KMS-11 (cell line): ENCODE results near the gene HIGD2B.

Source experiments
- H2AFZ ChIP-seq: fragments of 200-600 bp; sonication (generic); 2 replicates; pipeline ENCODE4 v1.6.1; 2016; ENCODE audit warnings: antibody characterized with exemption, mixed run types, low read depth
- H3K27ac ChIP-seq: fragments of 200-600 bp; sonication (generic); 2 replicates; pipeline ENCODE4 v1.6.1; 2016; ENCODE audit warnings: mild to moderate bottlenecking, mixed run types
- H3K27me3 ChIP-seq: fragments of 200-600 bp; sonication (generic); 2 replicates; pipeline ENCODE4 v1.6.1; 2017; ENCODE audit warnings: mild to moderate bottlenecking, low read depth, mixed run types, moderate library complexity; ENCODE audit not compliant: insufficient read depth
- H3K36me3 ChIP-seq: fragments of 200-600 bp; sonication (generic); 2 replicates; pipeline ENCODE4 v1.6.1; 2017; ENCODE audit warnings: mild to moderate bottlenecking, mixed run types; ENCODE audit not compliant: insufficient read depth
- H3K4me1 ChIP-seq: fragments of 200-600 bp; sonication (generic); 2 replicates; pipeline ENCODE4 v1.6.1; 2016; ENCODE audit warnings: mild to moderate bottlenecking, low read depth, mixed run types; ENCODE audit not compliant: poor library complexity, severe bottlenecking
- H3K4me2 ChIP-seq: fragments of 200-600 bp; sonication (generic); 2 replicates; pipeline ENCODE4 v1.7.0; 2016; ENCODE audit warnings: mild to moderate bottlenecking, mixed run types
- H3K4me3 ChIP-seq: fragments of 200-600 bp; sonication (generic); IDR thresholded peaks from 2 replicates; pipeline ENCODE4 v1.6.1; 2017; ENCODE audit warnings: low read depth, low read length, mixed read lengths; ENCODE audit not compliant: insufficient read depth
- H3K79me2 ChIP-seq: fragments of 200-600 bp; sonication (generic); 2 replicates; pipeline ENCODE4 v1.6.1; 2016; ENCODE audit warnings: low read depth, mixed run types; ENCODE audit not compliant: insufficient read depth
- H3K9ac ChIP-seq: fragments of 200-600 bp; sonication (generic); 2 replicates; pipeline ENCODE4 v1.6.1; 2016; ENCODE audit warnings: mild to moderate bottlenecking, mixed run types
- H4K20me1 ChIP-seq: fragments of 200-600 bp; sonication (generic); 2 replicates; pipeline ENCODE4 v1.6.1; 2016; ENCODE audit warnings: mild to moderate bottlenecking, mixed run types; ENCODE audit not compliant: insufficient read depth
- CTCF ChIP-seq: fragments of 200-600 bp; sonication (generic); conservative IDR thresholded peaks from 2 replicates; pipeline ENCODE4 v1.6.1; 2017; ENCODE audit warnings: low read depth, mild to moderate bottlenecking, antibody characterized with exemption, low read length, moderate library complexity, mixed read lengths

HIGD2B gene

GRCh38 chr15:72685925-72686794, at the start of gene HIGD2B, which contains the start of gene BBS4:
Gene HIGD2B (minus strand): TSS chr15:72686182. CDS start chr15:72676374, 9,808 bp downstream.
Gene BBS4 (plus strand): TSS chr15:72686207. CDS start chr15:72686228, 21 bp downstream.
- H3K4me2 ChIP-seq = peak within 1 kb of the TSS; percentile 77
- TF ChIP-seq CTCF = no peak
- H3K9ac ChIP-seq = peak within 1 kb of the TSS; percentile 64
- H4K20me1 ChIP-seq = no peaks in the 10 kb centered on the region
- no peaks in the 10 kb centered on the region for H3K36me3 ChIP-seq
- no peaks in the 10 kb centered on the region for H3K79me2 ChIP-seq
- no peak within 1 kb of the TSS for H3K4me3 ChIP-seq
- peak within 1 kb of the TSS; percentile 76 for H2AFZ ChIP-seq
- no peaks in the 10 kb centered on the region for H3K27me3 ChIP-seq
- peak within 1 kb of the TSS; percentile 73 for H3K27ac ChIP-seq
- no peaks in the 10 kb centered on the region for H3K4me1 ChIP-seq

GRCh38 chr15:72735111-72735510, 49.1 kb upstream of the HIGD2B start:
- H3K79me2 ChIP-seq = no peaks in the 10 kb centered on the region
- H3K4me2 ChIP-seq = no peak overlapping the region
- H3K4me1 ChIP-seq = peaks cover 45% of the 10 kb centered on the region
- H4K20me1 ChIP-seq = no peaks in the 10 kb centered on the region
- H3K27ac ChIP-seq = no peak overlapping the region
- H3K36me3 ChIP-seq = no peaks in the 10 kb centered on the region
- no peak overlapping the region for H2AFZ ChIP-seq
- no peak overlapping the region for H3K9ac ChIP-seq
- no peak for TF ChIP-seq CTCF
- H3K27me3 ChIP-seq = no peaks in the 10 kb centered on the region
- H3K4me3 ChIP-seq = no peak overlapping the region

DNA sequence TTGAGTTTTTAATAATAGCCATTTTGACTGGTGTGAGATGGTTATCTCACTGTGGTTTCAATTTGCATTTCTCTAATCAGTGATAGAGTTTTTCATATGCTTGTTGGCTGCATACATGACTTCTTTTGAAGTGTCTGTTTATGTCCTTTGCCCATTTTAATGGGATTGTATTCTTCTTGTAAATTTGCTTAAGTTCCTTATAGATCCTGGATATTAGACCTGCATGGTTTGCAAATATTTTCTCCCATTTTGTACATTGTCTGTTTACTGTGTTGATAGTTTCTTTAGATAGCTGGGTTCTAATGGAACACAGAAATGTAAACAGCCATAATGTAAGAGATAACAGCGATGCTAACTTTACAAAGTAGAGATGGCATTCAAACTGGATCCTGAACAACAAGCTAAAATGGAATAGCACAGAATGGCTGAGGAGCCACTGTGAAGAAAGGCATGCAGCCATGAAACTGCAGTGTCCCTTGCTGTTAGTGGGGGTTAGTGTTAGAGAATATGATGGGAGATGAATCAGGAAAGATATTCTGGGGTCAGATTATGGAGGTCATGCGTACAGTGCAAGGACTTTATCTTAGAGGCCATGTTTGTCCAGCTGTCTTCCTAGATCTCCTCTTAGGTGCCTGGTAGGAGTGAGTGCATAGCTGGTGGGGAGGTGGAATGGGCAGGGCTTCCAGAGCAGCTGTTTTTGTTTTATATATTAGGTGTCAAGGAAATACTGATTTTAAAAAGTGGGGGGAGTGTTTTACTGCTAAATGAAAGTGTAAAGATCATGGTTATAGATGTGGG, 48.2 kb upstream of the HIGD2B start:
- H3K4me3 ChIP-seq = no peak overlapping the region
- H4K20me1 ChIP-seq = no peaks in the 10 kb centered on the region
- H2AFZ ChIP-seq = no peak overlapping the region
- TF ChIP-seq CTCF = no peak
- peaks cover 35% of the 10 kb centered on the region for H3K4me1 ChIP-seq
- H3K36me3 ChIP-seq = no peaks in the 10 kb centered on the region
- peak overlapping the region; percentile 3; the same call in 1 of the 2 replicates for H3K4me2 ChIP-seq
- no peaks in the 10 kb centered on the region for H3K79me2 ChIP-seq
- H3K27me3 ChIP-seq = no peaks in the 10 kb centered on the region
- H3K27ac ChIP-seq = no peak overlapping the region
- no peak overlapping the region for H3K9ac ChIP-seq

DNA sequence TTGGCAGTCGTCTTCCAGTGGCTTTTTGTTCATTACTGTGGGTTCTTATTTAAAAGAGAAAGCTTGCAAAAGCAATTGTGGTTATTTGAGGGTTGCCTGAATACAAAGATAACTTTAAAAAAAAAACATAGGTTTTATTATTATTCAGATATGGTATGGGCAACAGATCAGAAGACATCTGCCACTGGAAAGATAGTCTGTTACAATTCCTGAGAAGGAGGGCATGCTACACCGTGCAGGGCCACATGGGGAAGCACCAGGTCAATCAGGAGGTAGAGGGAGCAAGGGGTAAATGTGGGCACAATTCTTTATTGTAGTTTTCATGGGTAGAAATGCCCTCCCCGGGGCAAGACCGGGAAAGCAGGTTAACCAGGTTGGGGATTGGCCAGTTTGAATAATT, 46.5 kb upstream of the HIGD2B start:
- Histone ChIP-seq H3K27ac (no peak overlapping the region), H3K4me3 (no peak overlapping the region), H3K36me3 (no peaks in the 10 kb centered on the region), H3K79me2 (no peaks in the 10 kb centered on the region), H3K9ac (no peak overlapping the region), H2AFZ (no peak overlapping the region), H3K27me3 (no peaks in the 10 kb centered on the region), H3K4me1 (peaks cover 19% of the 10 kb centered on the region), H4K20me1 (no peaks in the 10 kb centered on the region), H3K4me2 (no peak overlapping the region)
- no peak; the same call in 1 of the 2 replicates for TF ChIP-seq CTCF
